ENCODE results near the gene FOXP2. TPM values are rescaled to one million over a fixed set of nuclear protein-coding genes. Genes with fewer than 3 reads are reported as not detected.
"Not testable (repeated sequence)": the region's sequence is repeated elsewhere in the genome, so short reads cannot be mapped to it uniquely, and the experiment has no call there.

Gene FOXP2
- total RNA-seq, 1 donor from 2014 or later = 13.9 TPM

DNA sequence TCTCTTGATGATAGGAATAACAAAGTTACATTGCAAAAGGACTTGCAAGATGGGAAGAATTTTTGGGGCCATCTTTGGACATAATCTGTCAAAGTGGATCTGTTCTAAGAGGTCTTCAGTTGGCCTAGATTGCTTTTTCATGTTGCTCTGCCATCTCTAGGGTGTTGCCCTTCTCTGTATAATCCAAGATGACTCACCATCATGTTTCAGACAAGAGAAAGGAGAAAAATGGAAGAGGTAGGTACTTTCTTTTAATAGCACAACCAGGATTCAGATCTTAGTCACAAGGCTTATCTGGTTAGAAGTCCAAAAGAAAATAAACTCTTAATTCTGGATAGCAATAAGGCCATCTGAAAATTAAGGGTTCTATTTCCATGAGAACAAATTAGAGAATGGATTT is 38.7 kb upstream of the FOXP2 start:
- TF ChIP-seq CTCF (IDR thresholded peaks at IDR 0.05; ENCODE audit: unreplicated experiment) = no peak
- no peaks in the 10 kb centered on the region for H3K36me3 Mint-ChIP-seq
- no peaks in the 10 kb centered on the region for H3K4me1 Mint-ChIP-seq
- peaks cover 4% of the 10 kb centered on the region for H3K9me3 Mint-ChIP-seq
- no peak overlapping the region for H3K27ac Mint-ChIP-seq
- no peak for DNase-seq (ENCODE audit: low spot score in 2 of 2, unreplicated experiment in 2 of 2)
- H3K4me3 Mint-ChIP-seq = no peak overlapping the region
- H3K27me3 Mint-ChIP-seq (ENCODE audit: low read depth) = peaks cover 14% of the 10 kb centered on the region

- not testable (repeated sequence) for H3K9me3 Mint-ChIP-seq; H3K4me1 Mint-ChIP-seq; DNase-seq (ENCODE audit: low spot score in 2 of 2, unreplicated experiment in 2 of 2); H3K36me3 Mint-ChIP-seq; H3K27ac Mint-ChIP-seq; H3K27me3 Mint-ChIP-seq (ENCODE audit: low read depth); H3K4me3 Mint-ChIP-seq
These were observed 30.7 kb upstream of the FOXP2 start for GRCh38 chr7:114383946-114384345.

DNA sequence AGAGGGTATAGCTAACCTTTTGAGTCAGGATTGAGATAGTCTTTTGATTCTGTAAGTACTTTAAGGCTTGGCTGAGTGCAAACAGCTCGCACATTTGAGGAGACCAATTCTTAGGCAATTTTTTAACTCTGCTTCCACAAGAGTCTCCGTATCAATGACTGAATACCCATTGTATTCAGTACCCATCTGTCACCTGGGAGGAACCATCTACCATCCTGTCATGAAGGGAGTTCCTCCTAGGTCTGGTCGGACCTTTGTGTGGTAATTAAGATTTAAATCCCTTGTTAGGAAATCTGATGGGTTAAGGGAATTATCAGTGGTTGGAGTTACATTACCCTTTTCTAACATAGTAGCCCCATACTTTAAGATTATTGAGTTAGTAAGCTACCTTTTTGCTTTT is 30.3 kb upstream of the FOXP2 start:
- not testable (repeated sequence) for H3K27ac Mint-ChIP-seq; DNase-seq (ENCODE audit: low spot score in 2 of 2, unreplicated experiment in 2 of 2); H3K4me3 Mint-ChIP-seq; H3K27me3 Mint-ChIP-seq (ENCODE audit: low read depth); H3K36me3 Mint-ChIP-seq; H3K9me3 Mint-ChIP-seq; H3K4me1 Mint-ChIP-seq

GRCh38 chr7:114388021-114388420 is 26.6 kb upstream of the FOXP2 start:
- Mint-ChIP-seq H3K9me3 (no peaks in the 10 kb centered on the region), H3K4me3 (no peak overlapping the region), H3K27me3 (ENCODE audit: low read depth) (peaks cover 3% of the 10 kb centered on the region), H3K4me1 (no peaks in the 10 kb centered on the region), H3K36me3 (no peaks in the 10 kb centered on the region), H3K27ac (no peak overlapping the region)
- no peak for DNase-seq (ENCODE audit: low spot score in 2 of 2, unreplicated experiment in 2 of 2)
- no peak for TF ChIP-seq CTCF (IDR thresholded peaks at IDR 0.05; ENCODE audit: unreplicated experiment)

GRCh38 chr7:114392686-114393085 is 21.9 kb upstream of the FOXP2 start:
- TF ChIP-seq CTCF (IDR thresholded peaks at IDR 0.05; ENCODE audit: unreplicated experiment) = no peak
- Mint-ChIP-seq H3K4me3 (no peak overlapping the region), H3K27ac (no peak overlapping the region), H3K27me3 (ENCODE audit: low read depth) (peaks cover 8% of the 10 kb centered on the region), H3K4me1 (no peaks in the 10 kb centered on the region), H3K36me3 (no peaks in the 10 kb centered on the region), H3K9me3 (no peaks in the 10 kb centered on the region)
- DNase-seq (ENCODE audit: low spot score in 2 of 2, unreplicated experiment in 2 of 2) = no peak

- Mint-ChIP-seq H3K4me1 (no peaks in the 10 kb centered on the region), H3K4me3 (no peak overlapping the region), H3K27ac (no peak overlapping the region), H3K27me3 (ENCODE audit: low read depth) (peaks cover 15% of the 10 kb centered on the region), H3K9me3 (no peaks in the 10 kb centered on the region), H3K36me3 (no peaks in the 10 kb centered on the region)
- DNase-seq (ENCODE audit: low spot score in 2 of 2, unreplicated experiment in 2 of 2) = no peak
- no peak for TF ChIP-seq CTCF (IDR thresholded peaks at IDR 0.05; ENCODE audit: unreplicated experiment)
These were observed 11.6 kb upstream of the FOXP2 start for GRCh38 chr7:114402876-114403635.

- H3K27me3 Mint-ChIP-seq (ENCODE audit: low read depth) = peaks cover 26% of the 10 kb centered on the region
- no peaks in the 10 kb centered on the region for H3K36me3 Mint-ChIP-seq
- H3K27ac Mint-ChIP-seq = no peak overlapping the region
- no peak for TF ChIP-seq CTCF (IDR thresholded peaks at IDR 0.05; ENCODE audit: unreplicated experiment)
- no peaks in the 10 kb centered on the region for H3K4me1 Mint-ChIP-seq
- H3K9me3 Mint-ChIP-seq = no peaks in the 10 kb centered on the region
- no peak overlapping the region for H3K4me3 Mint-ChIP-seq
- no peak for DNase-seq (ENCODE audit: low spot score in 2 of 2, unreplicated experiment in 2 of 2)
These were observed 9.2 kb upstream of the FOXP2 start for GRCh38 chr7:114405427-114405826.
